Karpas-422 (cell line): Measurements from ENCODE around the gene NHEJ1. TPM values are rescaled to one million over a fixed set of nuclear protein-coding genes. Genes with fewer than 3 reads are reported as not detected.

Experiments used
- DNase-seq: peaks from one replicate; pipeline ENCODE4 v3.0.0-alpha.2; 2015
- H2AFZ ChIP-seq: fragments of 200-600 bp; sonication (generic); 2 replicates; pipeline ENCODE4 v1.6.1; 2014; ENCODE audit warnings: antibody characterized with exemption, low read length, mixed read lengths
- H3K27ac ChIP-seq: fragments of 200-600 bp; sonication (generic); 2 replicates; pipeline ENCODE4 v1.5.1; 2014; ENCODE audit warnings: mild to moderate bottlenecking, low read length, moderate library complexity
- H3K27me3 ChIP-seq: fragments of 200-600 bp; sonication (generic); 2 replicates; pipeline ENCODE4 v1.6.1; 2014; ENCODE audit warnings: low read length, mixed read lengths
- H3K36me3 ChIP-seq: fragments of 200-600 bp; sonication (generic); 2 replicates; pipeline ENCODE4 v1.6.1; 2014; ENCODE audit warnings: low read length, mixed read lengths; ENCODE audit not compliant: insufficient read depth
- H3K4me1 ChIP-seq: fragments of 200-600 bp; sonication (generic); 2 replicates; pipeline ENCODE4 v1.6.1; 2014; ENCODE audit warnings: mild to moderate bottlenecking, low read length, mixed read lengths
- H3K4me2 ChIP-seq: fragments of 200-600 bp; sonication (generic); 2 replicates; pipeline ENCODE4 v1.6.1; 2014; ENCODE audit warnings: low read length, low read depth, mild to moderate bottlenecking; ENCODE audit not compliant: poor library complexity, severe bottlenecking
- H3K4me3 ChIP-seq: fragments of 200-600 bp; sonication (generic); 2 replicates; pipeline ENCODE4 v1.5.1; 2014; ENCODE audit warnings: mild to moderate bottlenecking, antibody characterized with exemption, low read length, mixed read lengths
- H3K79me2 ChIP-seq: fragments of 200-600 bp; sonication (generic); 2 replicates; pipeline ENCODE4 v1.6.1; 2014; ENCODE audit warnings: mild to moderate bottlenecking, low read length, mixed read lengths
- H3K9ac ChIP-seq: fragments of 200-600 bp; sonication (generic); 2 replicates; pipeline ENCODE4 v1.6.0; 2014; ENCODE audit warnings: low read length
- H3K9me2 ChIP-seq: fragments of 200-600 bp; sonication (generic), shearing (Covaris generic); replicated peaks from 2 replicates; pipeline ENCODE4 v1.6.0; 2014; ENCODE audit warnings: mild to moderate bottlenecking, low read length, moderate library complexity; ENCODE audit not compliant: insufficient read depth
- H3K9me3 ChIP-seq: fragments of 300-700, 200-600 bp; sonication (generic); 2 replicates; pipeline ENCODE4 v1.6.1; 2014; ENCODE audit warnings: low read length, mixed read lengths
- H4K20me1 ChIP-seq: fragments of 200-600 bp; sonication (generic); 2 replicates; pipeline ENCODE4 v1.6.1; 2014; ENCODE audit warnings: mild to moderate bottlenecking, antibody characterized with exemption, low read length, low read depth; ENCODE audit not compliant: insufficient read depth
- total RNA-seq: library from RNA; depleted of rRNA; stranded (reverse); fragments of >200 nt; shearing (Covaris generic); gene quantifications from 2 replicates; pipeline ENCODE4 v1.2.3, GENCODE V29; 2014; ENCODE audit warnings: low replicate concordance

Gene NHEJ1
- total RNA-seq, 1 experiment from 2014 or later = 21.5 TPM

DNA sequence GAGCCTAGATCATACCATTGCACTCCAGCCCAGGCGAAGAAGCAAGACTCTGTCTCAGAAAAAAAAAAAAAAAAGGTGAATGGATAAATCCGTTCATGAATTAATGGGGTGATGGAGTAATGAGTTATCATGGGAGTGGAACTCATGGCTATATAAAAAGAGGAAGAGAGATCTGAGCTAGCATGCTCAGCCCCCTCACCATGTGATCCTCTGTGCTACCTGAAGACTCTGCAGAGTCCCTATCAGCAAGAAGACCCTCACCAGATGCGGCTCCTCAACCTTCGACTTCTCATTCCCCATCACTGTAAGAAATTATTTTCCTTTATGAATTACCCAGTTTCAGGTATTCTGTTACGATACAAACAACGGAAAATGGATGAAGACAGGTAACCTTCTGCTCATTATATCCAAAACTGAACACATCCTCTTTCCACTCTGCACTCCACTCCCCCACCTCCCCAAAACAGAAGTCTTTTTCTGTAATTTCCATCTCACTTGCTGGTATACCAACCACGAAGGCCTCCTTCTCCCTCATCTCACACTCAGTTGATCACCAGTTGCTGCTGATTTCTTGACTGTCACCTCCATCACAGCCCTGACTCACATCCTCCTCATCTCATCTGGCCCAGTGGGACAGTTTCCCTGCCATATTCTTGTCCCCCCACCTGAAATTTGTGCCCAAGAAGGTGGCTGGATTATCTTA lies 26.3 kb upstream of the NHEJ1 start:
- H3K36me3 ChIP-seq = peaks cover 13% of the 10 kb centered on the region
- no peak overlapping the region for H3K4me2 ChIP-seq
- no peaks in the 10 kb centered on the region for H3K79me2 ChIP-seq
- 0 out of 2 replicates have a peak overlapping the region, but pooled peaks have one; percentile 41 for H2AFZ ChIP-seq
- no peak overlapping the region for H3K4me3 ChIP-seq
- H3K4me1 ChIP-seq = peaks cover 3% of the 10 kb centered on the region
- no peaks in the 10 kb centered on the region for H3K9me2 ChIP-seq
- no peaks in the 10 kb centered on the region; the same call in 1 of the 2 replicates for H4K20me1 ChIP-seq
- no peak overlapping the region for H3K27ac ChIP-seq
- H3K9ac ChIP-seq = no peak overlapping the region
- H3K9me3 ChIP-seq = no peaks in the 10 kb centered on the region
- H3K27me3 ChIP-seq = no peaks in the 10 kb centered on the region
- peak; percentile 43 for DNase-seq

GRCh38 chr2:219184121-219184520 lies 23.5 kb upstream of the NHEJ1 start:
- Histone ChIP-seq H3K36me3 (peaks cover 30% of the 10 kb centered on the region), H3K4me2 (no peak overlapping the region), H3K9ac (no peak overlapping the region), H3K4me3 (no peak overlapping the region), H3K9me3 (no peaks in the 10 kb centered on the region), H3K79me2 (peaks cover 11% of the 10 kb centered on the region), H3K9me2 (no peaks in the 10 kb centered on the region), H4K20me1 (no peaks in the 10 kb centered on the region; the same call in 1 of the 2 replicates), H3K4me1 (peaks cover 9% of the 10 kb centered on the region), H3K27ac (no peak overlapping the region), H2AFZ (no peak overlapping the region), H3K27me3 (no peaks in the 10 kb centered on the region)
- peak; percentile 14 for DNase-seq

DNA sequence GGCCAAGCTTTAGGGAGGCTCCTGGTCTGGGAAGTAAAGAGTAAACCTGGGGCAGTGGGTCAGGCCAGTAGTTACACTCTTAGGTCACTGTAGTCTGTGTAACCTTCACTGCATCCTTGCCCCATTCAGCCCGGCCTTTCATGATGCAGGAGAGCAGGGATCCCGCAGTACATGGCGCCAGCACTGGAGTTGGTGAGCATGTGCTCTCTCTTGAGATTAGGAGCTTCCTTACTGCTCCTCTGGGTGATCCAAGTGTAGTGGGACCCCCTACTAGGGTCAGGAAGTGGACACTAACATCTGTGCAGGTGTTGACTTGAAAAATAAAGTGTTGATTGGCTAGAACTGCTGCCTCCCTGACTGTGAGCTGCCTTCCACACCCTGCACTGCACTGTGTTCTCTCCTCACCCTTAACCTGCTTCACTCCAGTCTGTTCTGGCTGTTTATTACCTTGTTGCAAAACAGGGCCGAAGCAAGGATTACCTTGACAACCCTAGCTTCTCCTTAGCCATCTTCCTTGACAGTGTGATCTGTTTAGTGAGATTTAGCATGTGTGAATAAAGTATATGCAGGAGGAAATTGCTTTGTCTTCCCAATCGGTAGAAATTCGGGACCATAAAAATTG lies 22.6 kb upstream of the NHEJ1 start:
- no peaks in the 10 kb centered on the region for H3K9me2 ChIP-seq
- H3K9ac ChIP-seq = no peak overlapping the region
- H3K79me2 ChIP-seq = peaks cover 17% of the 10 kb centered on the region
- H3K36me3 ChIP-seq = peaks cover 30% of the 10 kb centered on the region
- no peak overlapping the region for H3K27ac ChIP-seq
- no peak overlapping the region for H2AFZ ChIP-seq
- H3K9me3 ChIP-seq = no peaks in the 10 kb centered on the region
- no peak overlapping the region for H3K4me2 ChIP-seq
- H3K27me3 ChIP-seq = no peaks in the 10 kb centered on the region
- peaks cover 12% of the 10 kb centered on the region for H3K4me1 ChIP-seq
- H3K4me3 ChIP-seq = no peak overlapping the region
- H4K20me1 ChIP-seq = no peaks in the 10 kb centered on the region; the same call in 1 of the 2 replicates
- peak; percentile 21 for DNase-seq

- peaks cover 13% of the 10 kb centered on the region for H3K4me1 ChIP-seq
- no peak overlapping the region for H3K4me3 ChIP-seq
- H3K79me2 ChIP-seq = peaks cover 17% of the 10 kb centered on the region
- no peaks in the 10 kb centered on the region for H3K9me2 ChIP-seq
- no peaks in the 10 kb centered on the region; the same call in 1 of the 2 replicates for H4K20me1 ChIP-seq
- H2AFZ ChIP-seq = no peak overlapping the region
- H3K27ac ChIP-seq = no peak overlapping the region
- peaks cover 30% of the 10 kb centered on the region for H3K36me3 ChIP-seq
- no peak overlapping the region for H3K9ac ChIP-seq
- no peak overlapping the region for H3K4me2 ChIP-seq
- no peaks in the 10 kb centered on the region for H3K9me3 ChIP-seq
- no peaks in the 10 kb centered on the region for H3K27me3 ChIP-seq
- DNase-seq = peak; percentile 7
Measured at GRCh38 chr2:219182331-219183150, 21.9 kb upstream of the NHEJ1 start.

GRCh38 chr2:219181531-219181930 lies 20.9 kb upstream of the NHEJ1 start:
- no peaks in the 10 kb centered on the region for H3K9me2 ChIP-seq
- H3K4me3 ChIP-seq = no peak overlapping the region
- peaks cover 18% of the 10 kb centered on the region for H3K79me2 ChIP-seq
- DNase-seq = no peak
- H3K27ac ChIP-seq = no peak overlapping the region
- H4K20me1 ChIP-seq = no peaks in the 10 kb centered on the region; the same call in 1 of the 2 replicates
- no peaks in the 10 kb centered on the region for H3K9me3 ChIP-seq
- peaks cover 18% of the 10 kb centered on the region for H3K4me1 ChIP-seq
- no peak overlapping the region for H2AFZ ChIP-seq
- no peaks in the 10 kb centered on the region for H3K27me3 ChIP-seq
- H3K36me3 ChIP-seq = peaks cover 30% of the 10 kb centered on the region
- H3K4me2 ChIP-seq = no peak overlapping the region
- no peak overlapping the region for H3K9ac ChIP-seq

DNA sequence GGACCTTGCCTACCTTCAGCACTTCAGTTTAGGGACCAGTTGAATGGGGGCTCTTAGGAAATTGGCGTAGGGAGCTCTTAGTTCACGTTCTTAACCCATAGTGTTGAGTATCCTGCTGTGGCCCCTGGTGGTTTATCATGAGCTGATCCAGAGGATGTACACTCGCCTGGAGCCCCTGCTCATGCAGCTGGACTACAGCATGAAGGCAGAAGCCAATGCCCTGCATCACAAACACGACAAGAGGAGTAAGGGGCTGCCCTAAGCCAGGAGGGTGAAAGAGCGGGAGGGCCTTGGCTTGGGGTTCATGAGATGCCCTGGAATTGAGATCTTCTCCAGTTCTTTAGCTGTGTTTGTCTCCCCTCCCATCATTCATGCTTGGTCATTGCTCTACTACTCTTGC lies 20.3 kb upstream of the NHEJ1 start:
- H3K4me2 ChIP-seq = no peak overlapping the region
- H3K79me2 ChIP-seq = peaks cover 24% of the 10 kb centered on the region
- H4K20me1 ChIP-seq = no peaks in the 10 kb centered on the region; the same call in 1 of the 2 replicates
- H3K4me3 ChIP-seq = no peak overlapping the region
- no peak for DNase-seq
- no peak overlapping the region for H3K9ac ChIP-seq
- no peaks in the 10 kb centered on the region for H3K9me2 ChIP-seq
- H3K36me3 ChIP-seq = peaks cover 30% of the 10 kb centered on the region
- H3K27me3 ChIP-seq = no peaks in the 10 kb centered on the region
- H3K27ac ChIP-seq = no peak overlapping the region
- peaks cover 16% of the 10 kb centered on the region for H3K4me1 ChIP-seq
- no peak overlapping the region for H2AFZ ChIP-seq
- H3K9me3 ChIP-seq = no peaks in the 10 kb centered on the region

DNA sequence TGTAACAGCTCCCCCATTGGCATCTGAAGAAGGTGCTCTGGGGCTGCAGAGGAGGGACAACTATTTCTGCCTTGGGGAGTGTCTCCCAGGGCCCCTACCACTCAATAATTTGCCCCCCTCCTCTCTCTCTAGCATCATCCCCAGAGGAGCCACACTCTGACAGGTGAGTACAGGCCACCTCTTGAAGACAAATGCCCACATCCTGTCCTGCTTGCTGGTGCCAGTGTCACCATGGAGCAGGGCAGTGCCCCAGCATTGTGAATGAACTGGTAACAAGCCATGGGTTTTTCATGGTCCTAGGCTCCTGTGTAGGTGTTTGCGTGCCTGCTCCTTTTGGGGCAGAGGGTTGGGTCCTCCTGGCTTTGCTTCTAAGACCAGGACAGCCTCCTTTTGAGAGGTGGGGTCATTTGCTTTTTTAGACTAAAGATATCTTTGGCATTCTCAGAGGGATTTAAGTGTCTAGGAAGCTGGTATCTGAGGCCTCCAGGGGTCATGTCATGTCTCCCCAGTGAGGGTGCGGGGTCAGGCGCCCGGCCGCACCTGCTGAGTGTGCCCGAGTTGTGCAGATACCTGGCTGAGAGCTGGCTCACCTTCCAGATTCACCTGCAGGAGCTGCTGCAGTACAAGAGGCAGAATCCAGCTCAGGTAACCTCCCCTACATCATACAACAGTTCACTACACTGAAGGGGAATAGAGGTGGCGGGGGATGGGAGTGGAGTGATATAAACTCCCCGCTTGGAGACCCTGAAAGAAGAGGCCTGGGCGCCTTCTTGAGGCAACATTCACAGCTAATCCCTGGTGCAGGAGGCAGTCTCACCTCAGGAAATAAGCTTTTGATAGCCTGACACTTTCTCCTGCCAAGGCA lies 19.2 kb upstream of the NHEJ1 start:
- no peak overlapping the region for H3K27ac ChIP-seq
- no peaks in the 10 kb centered on the region for H3K9me3 ChIP-seq
- H4K20me1 ChIP-seq = no peaks in the 10 kb centered on the region; the same call in 1 of the 2 replicates
- no peaks in the 10 kb centered on the region for H3K27me3 ChIP-seq
- peaks cover 31% of the 10 kb centered on the region for H3K36me3 ChIP-seq
- H2AFZ ChIP-seq = no peak overlapping the region
- peaks cover 32% of the 10 kb centered on the region for H3K79me2 ChIP-seq
- peak overlapping the region; percentile 81; the same call in 1 of the 2 replicates for H3K4me3 ChIP-seq
- DNase-seq = no peak
- no peaks in the 10 kb centered on the region for H3K9me2 ChIP-seq
- peak overlapping the region; percentile 94; the same call in 1 of the 2 replicates for H3K9ac ChIP-seq
- H3K4me2 ChIP-seq = peak overlapping the region; percentile 92
- peaks cover 22% of the 10 kb centered on the region for H3K4me1 ChIP-seq
